Activated naive CD8-positive, alpha-beta T cell treated with anti-CD3 and anti-CD28 coated beads, Interleukin-2, amount 10 ng/mL, durations not matched to agents 7 days and 5 days (primary cell): ENCODE results near the gene PCCA. TPM values are rescaled to one million over a fixed set of nuclear protein-coding genes. Genes with fewer than 3 reads are reported as not detected.

Experiments used
- total RNA-seq, 2 experiments: library from RNA; stranded (reverse); gene quantifications; one replicate each; pipeline ENCODE4 v1.2.3, GENCODE V29; 2021

PCCA gene
- total RNA-seq, 2 experiments from 2014 or later: 14.5 to 16.5 TPM

Other genes starting within 250 kb of the PCCA start
- gene ZIC5, start 117.3 kb upstream of the PCCA start, total RNA-seq: not detected
- gene ZIC2, start 107.3 kb upstream of the PCCA start, total RNA-seq: not detected